ENCODE data around the gene TNIK.

TNIK gene

DNA sequence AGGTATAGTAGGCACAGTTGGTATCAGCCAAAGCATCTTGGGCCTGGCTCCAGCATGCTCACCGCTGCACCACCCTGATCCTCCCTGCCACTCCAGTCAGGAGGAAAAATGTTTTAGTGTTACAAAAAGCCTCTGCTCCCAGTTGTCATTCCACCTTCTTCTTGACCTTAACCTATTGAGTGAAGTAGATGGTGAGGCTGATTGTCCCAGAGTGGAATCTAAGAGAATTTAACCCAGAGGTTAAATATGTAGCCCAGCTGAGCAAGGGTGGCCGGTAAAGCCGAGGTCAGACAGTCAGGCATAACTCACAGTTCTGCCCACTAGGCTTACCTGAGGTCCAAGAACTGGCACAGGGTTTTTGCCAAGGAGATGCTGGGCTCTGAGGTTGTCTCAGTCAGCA lies 30.7 kb upstream of the TNIK start:
- Histone ChIP-seq H3K9ac (ENCODE audit: low read length) (no peak overlapping the region), H3K36me3 (ENCODE audit: control insufficient read depth, insufficient read depth, low read length) (no peaks in the 10 kb centered on the region), H3K4me3 (ENCODE audit: low read length) (no peak overlapping the region), H3K4me1 (ENCODE audit: control insufficient read depth, insufficient read depth, low read length) (peaks cover 11% of the 10 kb centered on the region), H3K27me3 (ENCODE audit: control insufficient read depth, insufficient read depth, low read length) (no peaks in the 10 kb centered on the region), H3K9me3 (ENCODE audit: control insufficient read depth, low read length) (no peaks in the 10 kb centered on the region)

GRCh38 chr3:171489348-171489747 lies 29.1 kb upstream of the TNIK start:
- Histone ChIP-seq H3K4me1 (ENCODE audit: control insufficient read depth, insufficient read depth, low read length) (peaks cover 11% of the 10 kb centered on the region), H3K27me3 (ENCODE audit: control insufficient read depth, insufficient read depth, low read length) (no peaks in the 10 kb centered on the region), H3K4me3 (ENCODE audit: low read length) (no peak overlapping the region), H3K9me3 (ENCODE audit: control insufficient read depth, low read length) (no peaks in the 10 kb centered on the region), H3K9ac (ENCODE audit: low read length) (no peak overlapping the region), H3K36me3 (ENCODE audit: control insufficient read depth, insufficient read depth, low read length) (no peaks in the 10 kb centered on the region)

DNA sequence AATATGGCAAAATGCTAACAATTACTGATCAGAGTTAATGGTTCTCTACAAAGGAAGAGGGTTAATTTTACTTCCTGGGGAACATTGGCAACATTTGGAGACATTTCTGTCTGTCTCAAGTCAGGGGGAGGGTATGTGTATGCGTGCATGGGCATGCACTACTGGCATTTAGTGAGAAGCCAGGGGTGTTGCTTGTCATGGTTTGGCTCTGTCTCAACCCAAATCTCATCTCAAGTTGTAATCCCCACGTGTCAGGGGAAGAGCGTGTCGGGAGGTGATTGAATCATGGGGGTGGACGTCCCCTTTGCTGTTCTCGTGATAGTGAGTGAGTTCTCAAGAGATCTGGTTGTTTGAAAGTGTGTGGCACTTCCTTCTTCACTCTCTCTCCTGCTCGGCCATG lies 28.3 kb upstream of the TNIK start:
- H3K27me3 ChIP-seq (ENCODE audit: control insufficient read depth, insufficient read depth, low read length): no peaks in the 10 kb centered on the region
- H3K4me3 ChIP-seq (ENCODE audit: low read length): no peak overlapping the region
- H3K36me3 ChIP-seq (ENCODE audit: control insufficient read depth, insufficient read depth, low read length): no peaks in the 10 kb centered on the region
- peaks cover 11% of the 10 kb centered on the region for H3K4me1 ChIP-seq (ENCODE audit: control insufficient read depth, insufficient read depth, low read length)
- H3K9me3 ChIP-seq (ENCODE audit: control insufficient read depth, low read length): no peaks in the 10 kb centered on the region
- H3K9ac ChIP-seq (ENCODE audit: low read length): no peak overlapping the region

DNA sequence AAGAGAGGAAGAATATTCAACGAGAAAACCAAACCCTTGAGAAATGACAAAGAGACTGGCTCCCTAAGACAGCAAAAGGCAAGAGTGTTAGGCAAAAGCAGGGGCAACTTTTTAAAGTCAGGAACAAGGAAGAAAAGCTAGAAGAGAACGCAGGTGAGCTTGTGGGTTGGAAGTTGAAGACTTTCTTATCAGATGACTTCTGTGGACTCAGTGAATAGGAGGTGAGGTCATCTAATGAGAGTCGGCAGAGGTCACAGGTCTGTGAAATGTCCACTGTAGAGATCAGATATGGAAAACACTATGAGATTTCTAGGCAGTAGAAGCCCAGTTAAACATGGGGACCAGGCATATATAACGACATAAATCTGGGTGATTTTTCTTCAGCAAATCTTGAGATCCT lies 27.2 kb upstream of the TNIK start:
- no peaks in the 10 kb centered on the region for H3K36me3 ChIP-seq (ENCODE audit: control insufficient read depth, insufficient read depth, low read length)
- H3K9me3 ChIP-seq (ENCODE audit: control insufficient read depth, low read length): no peaks in the 10 kb centered on the region
- peaks cover 11% of the 10 kb centered on the region for H3K4me1 ChIP-seq (ENCODE audit: control insufficient read depth, insufficient read depth, low read length)
- H3K4me3 ChIP-seq (ENCODE audit: low read length): no peak overlapping the region
- H3K9ac ChIP-seq (ENCODE audit: low read length): no peak overlapping the region
- no peaks in the 10 kb centered on the region for H3K27me3 ChIP-seq (ENCODE audit: control insufficient read depth, insufficient read depth, low read length)

GRCh38 chr3:171485338-171485737 lies 25.1 kb upstream of the TNIK start:
- H3K4me1 ChIP-seq (ENCODE audit: control insufficient read depth, insufficient read depth, low read length): peaks cover 11% of the 10 kb centered on the region
- H3K27me3 ChIP-seq (ENCODE audit: control insufficient read depth, insufficient read depth, low read length): no peaks in the 10 kb centered on the region

GRCh38 chr3:171481011-171481410 lies 20.8 kb upstream of the TNIK start:
- Histone ChIP-seq H3K9ac (ENCODE audit: low read length) (no peak overlapping the region), H3K4me1 (ENCODE audit: control insufficient read depth, insufficient read depth, low read length) (no peaks in the 10 kb centered on the region), H3K27me3 (ENCODE audit: control insufficient read depth, insufficient read depth, low read length) (no peaks in the 10 kb centered on the region), H3K4me3 (ENCODE audit: low read length) (no peak overlapping the region), H3K36me3 (ENCODE audit: control insufficient read depth, insufficient read depth, low read length) (no peaks in the 10 kb centered on the region), H3K9me3 (ENCODE audit: control insufficient read depth, low read length) (no peaks in the 10 kb centered on the region)

More at GRCh38 chr3:171485338-171485737, 25.1 kb upstream of the TNIK start:
- no peak overlapping the region for H3K4me3 ChIP-seq (ENCODE audit: low read length)
- no peak overlapping the region for H3K9ac ChIP-seq (ENCODE audit: low read length)
- no peaks in the 10 kb centered on the region for H3K36me3 ChIP-seq (ENCODE audit: control insufficient read depth, insufficient read depth, low read length)
- H3K9me3 ChIP-seq (ENCODE audit: control insufficient read depth, low read length): no peaks in the 10 kb centered on the region

DNA sequence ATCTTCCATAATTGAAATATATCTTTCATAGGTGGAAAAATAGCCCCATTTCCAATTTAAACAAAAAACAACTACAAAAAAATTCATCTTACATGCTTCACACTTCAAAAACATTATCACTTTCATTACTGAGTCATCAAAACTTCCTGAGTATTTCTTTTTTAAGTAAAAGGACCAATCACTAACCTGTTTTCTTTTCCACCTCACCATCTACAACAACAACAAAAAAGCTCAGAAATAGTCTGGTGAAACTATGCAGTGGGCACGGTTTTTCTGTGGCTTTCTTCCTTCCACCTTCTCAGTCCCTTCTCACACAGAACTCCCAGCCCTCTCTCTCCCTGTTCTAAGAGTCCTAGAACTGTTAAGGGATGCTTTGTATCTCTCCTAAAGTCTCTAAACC lies 20.3 kb upstream of the TNIK start:
- H3K9ac ChIP-seq (ENCODE audit: low read length): no peak overlapping the region
- no peaks in the 10 kb centered on the region for H3K4me1 ChIP-seq (ENCODE audit: control insufficient read depth, insufficient read depth, low read length)
- no peaks in the 10 kb centered on the region for H3K36me3 ChIP-seq (ENCODE audit: control insufficient read depth, insufficient read depth, low read length)
- H3K4me3 ChIP-seq (ENCODE audit: low read length): no peak overlapping the region
- H3K27me3 ChIP-seq (ENCODE audit: control insufficient read depth, insufficient read depth, low read length): no peaks in the 10 kb centered on the region
- no peaks in the 10 kb centered on the region for H3K9me3 ChIP-seq (ENCODE audit: control insufficient read depth, low read length)

DNA sequence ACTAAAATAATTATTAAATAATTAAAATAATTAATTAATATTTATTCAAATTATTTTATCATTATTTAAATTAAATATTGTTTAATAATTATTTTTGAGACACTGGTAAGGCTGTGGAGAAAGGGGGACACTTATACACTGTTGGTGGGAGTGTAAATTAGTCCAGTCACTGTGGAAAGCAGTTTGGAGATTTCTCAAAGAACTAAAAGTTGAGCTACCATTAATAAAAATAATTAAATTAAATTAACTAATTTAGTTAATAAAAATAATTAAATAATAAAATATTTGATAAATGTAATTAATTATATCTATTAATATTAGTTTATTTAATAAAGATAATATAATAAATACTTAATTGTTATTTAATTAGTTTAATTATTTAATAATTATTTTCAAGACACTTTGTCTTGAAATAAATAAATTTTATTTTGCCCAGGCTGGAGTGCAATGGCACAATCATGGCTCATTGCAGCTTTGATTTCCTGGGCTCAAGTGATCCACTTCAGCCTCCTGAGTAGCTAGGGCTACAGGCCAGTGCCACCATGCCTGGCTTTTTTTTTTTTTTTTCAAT lies 16.4 kb upstream of the TNIK start:
- H3K4me3 ChIP-seq (ENCODE audit: low read length): no peak overlapping the region
- H3K4me1 ChIP-seq (ENCODE audit: control insufficient read depth, insufficient read depth, low read length): no peaks in the 10 kb centered on the region
- H3K9me3 ChIP-seq (ENCODE audit: control insufficient read depth, low read length): no peaks in the 10 kb centered on the region
- no peaks in the 10 kb centered on the region for H3K36me3 ChIP-seq (ENCODE audit: control insufficient read depth, insufficient read depth, low read length)
- H3K9ac ChIP-seq (ENCODE audit: low read length): no peak overlapping the region
- H3K27me3 ChIP-seq (ENCODE audit: control insufficient read depth, insufficient read depth, low read length): no peaks in the 10 kb centered on the region

DNA sequence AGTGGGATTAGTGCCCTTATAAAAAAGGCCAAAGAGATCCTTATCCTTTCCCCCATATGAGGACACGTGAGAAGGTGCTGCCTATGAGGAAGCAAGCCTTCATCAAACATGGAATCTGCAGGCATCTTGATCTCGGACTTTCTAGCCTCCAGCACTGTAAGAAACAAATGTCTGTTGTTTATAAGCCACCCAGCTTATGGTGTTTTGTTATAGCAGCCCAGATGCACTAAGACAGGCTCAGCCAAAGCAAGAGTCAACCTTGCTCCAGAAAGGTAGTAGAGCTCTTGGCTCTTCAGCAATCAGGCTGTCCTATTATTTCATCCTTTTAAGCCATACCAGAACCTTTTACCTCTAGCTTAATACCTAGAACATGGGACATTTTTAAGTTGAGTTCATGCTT lies 12.3 kb upstream of the TNIK start:
- no peaks in the 10 kb centered on the region for H3K9me3 ChIP-seq (ENCODE audit: control insufficient read depth, low read length)
- no peak overlapping the region for H3K9ac ChIP-seq (ENCODE audit: low read length)
- no peaks in the 10 kb centered on the region for H3K36me3 ChIP-seq (ENCODE audit: control insufficient read depth, insufficient read depth, low read length)
- H3K27me3 ChIP-seq (ENCODE audit: control insufficient read depth, insufficient read depth, low read length): no peaks in the 10 kb centered on the region
- no peaks in the 10 kb centered on the region for H3K4me1 ChIP-seq (ENCODE audit: control insufficient read depth, insufficient read depth, low read length)
- no peak overlapping the region for H3K4me3 ChIP-seq (ENCODE audit: low read length)

DNA sequence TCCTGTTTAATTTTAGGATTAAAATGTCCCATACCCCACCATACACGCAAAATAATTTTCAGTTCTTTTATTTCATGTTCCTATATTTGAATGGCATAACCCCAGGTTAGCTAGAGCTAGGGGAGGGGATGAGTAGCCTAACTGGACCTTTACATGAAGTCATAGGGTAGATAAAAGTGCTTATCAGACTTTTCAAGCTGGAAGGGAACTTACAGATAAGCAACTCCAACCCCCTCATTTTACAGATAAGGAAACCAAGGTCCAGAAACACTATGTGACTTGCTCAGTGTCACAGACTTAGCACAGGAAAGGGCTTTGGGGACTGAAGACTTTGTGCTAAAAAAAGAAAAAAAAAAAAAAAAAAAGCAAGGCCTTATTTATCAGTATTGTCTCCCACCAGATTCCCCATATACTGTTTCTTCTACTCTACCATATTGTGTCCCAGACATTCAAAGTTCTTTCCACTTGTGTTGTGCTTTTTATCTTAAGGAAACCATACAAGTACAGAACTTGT lies 10.6 kb upstream of the TNIK start:
- no peaks in the 10 kb centered on the region for H3K9me3 ChIP-seq (ENCODE audit: control insufficient read depth, low read length)
- H3K4me3 ChIP-seq (ENCODE audit: low read length): no peak overlapping the region
- no peaks in the 10 kb centered on the region for H3K27me3 ChIP-seq (ENCODE audit: control insufficient read depth, insufficient read depth, low read length)
- H3K9ac ChIP-seq (ENCODE audit: low read length): no peak overlapping the region
- no peaks in the 10 kb centered on the region for H3K36me3 ChIP-seq (ENCODE audit: control insufficient read depth, insufficient read depth, low read length)
- H3K4me1 ChIP-seq (ENCODE audit: control insufficient read depth, insufficient read depth, low read length): no peaks in the 10 kb centered on the region

DNA sequence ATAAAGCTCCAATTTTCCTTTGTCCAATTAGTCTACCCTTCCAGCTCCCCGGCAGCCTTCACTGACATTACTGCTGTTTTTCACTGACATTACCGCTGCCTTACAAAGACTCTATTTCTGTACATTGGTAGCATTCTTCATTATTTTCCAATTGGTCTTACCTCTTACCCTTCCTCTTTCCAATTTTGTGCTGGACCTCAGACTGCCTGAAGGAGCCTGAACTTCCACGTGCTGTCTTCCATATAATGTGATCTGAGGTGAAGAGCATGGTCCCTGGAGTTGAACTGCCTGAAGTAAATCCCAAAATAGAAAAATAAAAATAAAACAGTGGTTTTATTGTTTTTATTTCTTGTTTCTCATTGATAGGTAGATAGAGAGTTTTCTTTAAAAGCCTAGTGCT lies 9.2 kb upstream of the TNIK start:
- Histone ChIP-seq H3K9me3 (ENCODE audit: control insufficient read depth, low read length) (no peaks in the 10 kb centered on the region), H3K4me1 (ENCODE audit: control insufficient read depth, insufficient read depth, low read length) (no peaks in the 10 kb centered on the region), H3K4me3 (ENCODE audit: low read length) (no peak overlapping the region), H3K27me3 (ENCODE audit: control insufficient read depth, insufficient read depth, low read length) (no peaks in the 10 kb centered on the region), H3K36me3 (ENCODE audit: control insufficient read depth, insufficient read depth, low read length) (no peaks in the 10 kb centered on the region), H3K9ac (ENCODE audit: low read length) (no peak overlapping the region)

- Histone ChIP-seq H3K4me1 (ENCODE audit: control insufficient read depth, insufficient read depth, low read length) (no peaks in the 10 kb centered on the region), H3K9ac (ENCODE audit: low read length) (no peak overlapping the region), H3K9me3 (ENCODE audit: control insufficient read depth, low read length) (no peaks in the 10 kb centered on the region), H3K36me3 (ENCODE audit: control insufficient read depth, insufficient read depth, low read length) (no peaks in the 10 kb centered on the region), H3K27me3 (ENCODE audit: control insufficient read depth, insufficient read depth, low read length) (no peaks in the 10 kb centered on the region), H3K4me3 (ENCODE audit: low read length) (no peak overlapping the region)
Measured at GRCh38 chr3:171468296-171468906, 8.2 kb upstream of the TNIK start.

- no peak overlapping the region for H3K4me3 ChIP-seq (ENCODE audit: low read length)
- H3K4me1 ChIP-seq (ENCODE audit: control insufficient read depth, insufficient read depth, low read length): no peaks in the 10 kb centered on the region
- H3K9me3 ChIP-seq (ENCODE audit: control insufficient read depth, low read length): no peaks in the 10 kb centered on the region
- no peak overlapping the region for H3K9ac ChIP-seq (ENCODE audit: low read length)
- no peaks in the 10 kb centered on the region for H3K36me3 ChIP-seq (ENCODE audit: control insufficient read depth, insufficient read depth, low read length)
- no peaks in the 10 kb centered on the region for H3K27me3 ChIP-seq (ENCODE audit: control insufficient read depth, insufficient read depth, low read length)
Measured at GRCh38 chr3:171465763-171466162, 5.6 kb upstream of the TNIK start.

Measured in mucosa of stomach (tissue), 1 donor.